AG04449 (cell line): ENCODE results near the gene RAB11FIP3.
"Not testable (repeated sequence)": the region's sequence is repeated elsewhere in the genome, so short reads cannot be mapped to it uniquely, and the experiment has no call there.

Experiments
- CTCF ChIA-PET: fragments of 350-600 bp; formaldehyde crosslinking; extraction: SDS; loops from one replicate; lab custom pipeline; 2021; ENCODE audit warnings: antibody characterized with exemption; lab: Yijun Ruan, JAX
- POLR2A ChIA-PET: fragments of 400-600, 350-600 bp; formaldehyde crosslinking; extraction: SDS; loops from one replicate; lab custom pipeline; 2020; ENCODE audit warnings: antibody characterized with exemption, inconsistent platforms; lab: Yijun Ruan, JAX
- DNase-seq: peaks from one replicate; pipeline ENCODE4 v3.0.0-alpha.2; 2010; ENCODE audit warnings: low read depth, low spot score
- H3K4me3 ChIP-seq: 2 replicates; pipeline ENCODE4 v1.5.1; 2011; ENCODE audit warnings: low read depth, mild to moderate bottlenecking, control low read depth, low read length
- TF ChIP-seq, protein P1 (sequence below): IDR thresholded peaks from one replicate; pipeline ENCODE4 v1.5.1; 2011; ENCODE audit warnings: mild to moderate bottlenecking, moderate library complexity, low read length, control low read depth, inconsistent platforms; ENCODE audit not compliant: insufficient read depth; ENCODE audit errors: missing control alignments

The RAB11FIP3 gene

DNA sequence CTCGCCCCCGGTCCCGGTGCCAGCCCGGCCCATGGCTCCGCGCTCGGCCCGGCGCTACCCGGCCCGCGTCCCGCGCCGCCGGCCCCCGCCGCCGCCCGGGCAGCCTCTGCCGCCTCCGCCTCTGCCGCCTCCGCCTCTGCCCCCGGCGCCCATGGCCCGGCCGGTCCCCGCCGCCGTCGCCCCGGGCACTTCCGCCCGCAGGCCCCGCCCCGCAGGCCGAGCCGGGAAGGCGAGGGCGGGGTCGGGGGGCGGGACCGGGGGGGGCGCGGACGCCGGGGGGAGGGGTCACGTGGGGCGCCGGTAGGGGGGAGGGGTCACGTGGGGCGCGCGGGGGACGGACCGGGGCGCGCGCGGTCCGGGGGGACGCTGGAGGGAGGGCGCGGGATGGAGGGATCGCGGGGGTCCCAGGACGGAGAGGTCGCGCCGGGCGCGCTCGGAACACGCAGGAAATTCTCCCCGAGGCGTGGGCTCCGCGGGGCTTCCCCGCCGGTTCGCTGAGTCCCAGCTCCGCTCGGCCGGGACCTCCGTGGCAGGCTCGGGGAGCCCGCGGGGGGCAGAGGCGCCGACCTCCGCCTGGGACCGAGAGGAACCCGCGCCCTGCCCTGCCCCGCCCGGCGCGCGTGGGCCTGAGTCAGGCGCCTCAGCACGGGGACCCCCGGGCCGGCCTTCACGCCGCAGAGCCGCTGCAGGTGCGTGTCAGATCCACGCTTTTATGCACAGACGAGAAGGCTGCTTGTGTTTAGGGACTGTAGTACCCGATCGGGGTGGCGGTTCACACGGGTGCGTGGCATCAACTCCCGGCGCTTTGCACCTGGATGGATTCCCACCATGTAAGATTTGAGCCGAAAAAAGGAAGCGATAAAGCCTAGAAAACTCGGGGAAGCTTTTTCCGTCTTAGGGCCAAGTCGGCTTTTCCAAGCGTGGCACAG lies 43.4 kb upstream of the RAB11FIP3 start, which contains the start of gene PGAP6:
Gene PGAP6 (minus strand): TSS at position 190 of the 929 bp plus-strand sequence. CDS start 157 bp downstream, at position 33.
- H3K4me3 ChIP-seq: peak within 1 kb of the TSS; percentile 70
- ChIA-PET POLR2A (no interaction called here), CTCF (interaction anchor here (0.6 to 1.2 kb wide), 2 partner anchors 10 to 337 kb away, joined by 3 to 6 read pairs; no protein-coding TSS in a partner anchor)
- no peak for DNase-seq
- TF ChIP-seq, protein P1, sequence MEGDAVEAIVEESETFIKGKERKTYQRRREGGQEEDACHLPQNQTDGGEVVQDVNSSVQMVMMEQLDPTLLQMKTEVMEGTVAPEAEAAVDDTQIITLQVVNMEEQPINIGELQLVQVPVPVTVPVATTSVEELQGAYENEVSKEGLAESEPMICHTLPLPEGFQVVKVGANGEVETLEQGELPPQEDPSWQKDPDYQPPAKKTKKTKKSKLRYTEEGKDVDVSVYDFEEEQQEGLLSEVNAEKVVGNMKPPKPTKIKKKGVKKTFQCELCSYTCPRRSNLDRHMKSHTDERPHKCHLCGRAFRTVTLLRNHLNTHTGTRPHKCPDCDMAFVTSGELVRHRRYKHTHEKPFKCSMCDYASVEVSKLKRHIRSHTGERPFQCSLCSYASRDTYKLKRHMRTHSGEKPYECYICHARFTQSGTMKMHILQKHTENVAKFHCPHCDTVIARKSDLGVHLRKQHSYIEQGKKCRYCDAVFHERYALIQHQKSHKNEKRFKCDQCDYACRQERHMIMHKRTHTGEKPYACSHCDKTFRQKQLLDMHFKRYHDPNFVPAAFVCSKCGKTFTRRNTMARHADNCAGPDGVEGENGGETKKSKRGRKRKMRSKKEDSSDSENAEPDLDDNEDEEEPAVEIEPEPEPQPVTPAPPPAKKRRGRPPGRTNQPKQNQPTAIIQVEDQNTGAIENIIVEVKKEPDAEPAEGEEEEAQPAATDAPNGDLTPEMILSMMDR: no peak

DNA sequence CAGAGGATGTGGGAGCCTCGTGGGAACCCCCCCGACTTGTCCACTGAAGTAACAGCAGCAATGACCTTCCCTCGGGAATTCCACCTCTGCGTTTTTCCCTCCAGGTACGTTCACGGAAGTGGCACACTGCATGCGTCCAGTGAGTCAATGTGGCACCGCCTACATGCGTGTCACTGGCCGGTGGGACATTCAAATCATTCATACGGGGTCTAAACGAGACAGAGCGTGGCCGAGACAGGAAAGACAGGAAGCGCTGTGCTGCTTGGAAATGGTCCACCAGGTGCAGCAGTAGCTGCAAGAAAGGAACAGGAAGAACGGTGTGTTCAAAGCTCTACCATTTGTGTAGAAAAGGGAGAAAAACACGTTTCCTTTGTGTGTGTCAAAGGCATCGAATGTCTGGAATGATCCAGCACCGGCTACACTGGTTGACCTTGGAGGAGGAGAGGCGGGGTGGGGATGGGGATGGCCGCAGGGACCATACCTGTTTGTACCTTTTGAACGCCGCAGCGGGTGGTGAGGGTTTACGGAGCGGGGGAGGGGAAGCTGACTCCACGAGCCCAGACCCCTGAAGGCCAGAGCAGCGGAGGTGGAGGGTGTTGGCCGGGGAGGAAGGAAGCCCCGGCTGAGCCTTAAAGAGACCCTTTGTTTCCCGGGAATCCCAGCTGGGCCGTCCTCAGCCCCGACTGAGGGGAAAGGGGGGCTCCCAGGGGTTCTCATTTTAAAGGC lies 42.0 kb upstream of the RAB11FIP3 start:
- H3K4me3 ChIP-seq: no peak overlapping the region

DNA sequence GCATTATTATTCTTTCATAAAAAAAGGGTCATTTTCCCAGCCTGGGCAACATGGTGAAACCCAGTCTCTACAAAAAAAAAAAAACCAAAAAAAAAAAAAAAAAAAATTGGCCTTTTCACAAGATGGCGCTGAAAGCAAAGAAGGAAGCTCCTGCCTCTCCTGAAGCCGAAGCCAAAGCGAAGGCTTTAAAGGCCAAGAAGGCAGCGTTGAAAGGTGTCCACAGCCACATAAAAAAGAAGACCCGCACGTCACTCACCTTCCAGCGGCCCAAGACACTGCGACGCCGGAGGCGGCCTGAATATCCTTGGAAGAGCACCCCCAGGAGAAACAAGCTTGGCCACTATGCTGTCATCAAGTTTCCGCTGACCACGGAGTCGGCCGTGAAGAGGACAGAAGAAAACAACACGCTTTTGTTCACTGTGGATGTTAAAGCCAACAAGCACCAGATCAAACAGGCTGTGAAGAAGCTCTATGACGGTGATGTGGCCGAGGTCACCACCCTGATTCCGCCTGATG lies 38.8 kb upstream of the RAB11FIP3 start:
- ChIA-PET POLR2A (interaction anchor here (0.6 to 1.0 kb wide), 2 partner anchors 9 to 139 kb away, joined by 3 to 4 read pairs; no protein-coding TSS in a partner anchor), CTCF (interaction anchor here (0.6 to 0.8 kb wide), 3 partner anchors 71 to 310 kb away, joined by 3 read pairs; no protein-coding TSS in a partner anchor)
- no peak overlapping the region for H3K4me3 ChIP-seq
- no peak for DNase-seq
- TF ChIP-seq, protein P1: no peak

More for the DNA sequence above, 42.0 kb upstream of the RAB11FIP3 start:
- ChIA-PET CTCF (interaction anchor here (1.2 kb wide), 1 partner anchor 9 kb away, joined by 6 read pairs; no protein-coding TSS in a partner anchor), POLR2A (interaction anchor here (0.6 kb wide), 1 partner anchor 38 kb away, joined by 3 read pairs; no protein-coding TSS in a partner anchor)
- TF ChIP-seq, protein P1: no peak
- DNase-seq: no peak

DNA sequence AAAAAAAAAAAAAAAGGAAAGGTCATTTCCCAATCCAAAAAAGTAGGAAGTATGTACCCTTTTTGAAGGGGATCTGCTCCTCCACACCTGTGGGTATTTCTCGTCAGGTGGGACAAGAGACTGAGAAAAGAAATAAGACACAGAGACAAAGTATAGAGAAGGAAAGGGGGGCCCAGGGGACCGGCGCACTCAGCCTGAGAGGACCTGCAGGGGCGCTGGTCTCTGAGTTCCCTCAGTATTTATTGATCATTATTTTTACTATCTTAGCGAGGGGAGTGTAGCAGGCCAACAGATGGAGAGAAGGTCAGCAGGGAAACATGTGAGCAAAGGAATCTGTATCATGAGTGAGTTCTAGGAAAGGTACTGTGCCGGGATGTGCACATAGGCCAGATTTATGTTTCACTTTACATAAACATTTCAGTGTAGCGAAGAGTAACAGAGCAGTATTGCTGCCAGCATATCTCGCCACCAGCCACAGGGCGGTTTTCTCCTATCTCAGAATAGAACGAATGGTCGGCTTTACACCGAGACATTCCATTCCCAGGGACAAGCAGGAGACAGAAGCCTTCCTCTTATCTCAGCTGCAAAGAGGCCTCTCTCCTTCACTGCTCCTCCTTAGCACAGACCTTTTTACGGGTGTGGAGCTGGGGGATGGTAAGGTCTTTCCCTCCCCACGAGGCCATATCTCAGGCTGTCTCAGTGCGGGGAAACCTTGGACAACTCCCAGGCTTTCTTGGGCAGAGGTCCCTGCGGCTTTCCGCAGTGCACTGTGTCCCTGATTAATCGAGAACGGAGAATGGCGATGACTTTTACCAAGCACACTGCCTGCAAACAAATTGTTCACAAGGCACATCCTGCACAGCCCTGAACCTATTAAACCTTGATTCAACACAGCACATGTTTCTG lies 37.4 kb upstream of the RAB11FIP3 start:
- POLR2A ChIA-PET, H3K4me3 ChIP-seq, DNase-seq, CTCF ChIA-PET: not testable (repeated sequence)

DNA sequence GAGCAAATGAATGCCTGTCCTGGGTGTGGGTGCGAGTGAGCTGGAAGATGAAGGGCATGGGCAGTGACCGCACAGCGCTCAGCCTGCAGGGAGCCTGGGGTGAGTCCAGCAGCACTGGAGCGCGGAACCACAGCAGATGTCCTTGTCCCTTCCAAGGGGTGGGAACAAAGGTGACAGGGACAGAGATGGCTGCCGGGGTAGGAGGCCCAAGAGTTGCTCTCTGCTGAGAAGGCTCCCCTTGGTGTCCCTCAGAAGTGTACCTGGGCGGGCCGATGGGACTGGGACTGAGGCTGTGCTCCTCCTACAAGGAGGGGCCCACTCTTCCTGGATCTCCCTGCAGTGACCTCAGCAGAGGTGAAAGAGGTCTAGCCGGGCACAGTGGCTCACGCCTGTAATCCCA lies 36.1 kb upstream of the RAB11FIP3 start:
- no peak for DNase-seq
- H3K4me3 ChIP-seq: no peak overlapping the region
- TF ChIP-seq, protein P1: no peak
- ChIA-PET CTCF (no interaction called here), POLR2A (no interaction called here)

DNA sequence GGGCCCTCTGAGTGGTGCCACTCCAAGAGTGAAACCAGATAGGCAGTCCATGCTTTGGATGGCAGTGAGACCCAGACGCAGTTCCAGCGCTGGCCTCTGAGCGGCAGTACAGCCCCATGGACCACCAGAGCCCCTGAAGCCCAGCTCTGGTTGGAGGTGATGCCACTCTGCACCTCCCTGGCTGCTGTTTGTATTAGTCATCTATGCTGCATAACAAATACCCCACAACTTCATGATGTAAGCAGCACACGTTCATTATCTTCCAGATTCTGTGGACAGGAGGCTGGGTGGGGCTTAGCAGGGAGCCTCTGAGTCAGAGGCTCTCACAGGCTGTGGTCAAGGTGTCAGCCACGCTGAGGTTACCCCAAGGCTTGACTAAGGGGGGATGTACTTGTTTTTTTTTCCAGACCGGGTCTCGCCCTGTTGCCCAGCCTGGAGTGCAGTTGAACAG lies 33.5 kb upstream of the RAB11FIP3 start:
- ChIA-PET POLR2A (interaction anchor here (0.5 to 0.7 kb wide), 2 partner anchors 20 to 241 kb away, joined by 3 to 5 read pairs; no protein-coding TSS in a partner anchor), CTCF (interaction anchor here (0.6 to 1.2 kb wide), 5 partner anchors 9 to 290 kb away, joined by 3 to 6 read pairs (median 4); no protein-coding TSS in a partner anchor)
- DNase-seq: no peak
- H3K4me3 ChIP-seq: no peak overlapping the region
- TF ChIP-seq, protein P1: peak; percentile 73
